ENCODE results near the gene TEP1. TPM values are rescaled to one million over a fixed set of nuclear protein-coding genes. Genes with fewer than 3 reads are reported as not detected.
A peak's percentile ranks its signal among the peaks of the same experiment; 100 is the strongest.

TEP1 gene
- total and polyA plus RNA-seq, 2 of the 13 experiments (the other 11 are each of a cell fraction or from before 2014, with no cell fraction given) = 11.0 to 12.8 TPM

DNA sequence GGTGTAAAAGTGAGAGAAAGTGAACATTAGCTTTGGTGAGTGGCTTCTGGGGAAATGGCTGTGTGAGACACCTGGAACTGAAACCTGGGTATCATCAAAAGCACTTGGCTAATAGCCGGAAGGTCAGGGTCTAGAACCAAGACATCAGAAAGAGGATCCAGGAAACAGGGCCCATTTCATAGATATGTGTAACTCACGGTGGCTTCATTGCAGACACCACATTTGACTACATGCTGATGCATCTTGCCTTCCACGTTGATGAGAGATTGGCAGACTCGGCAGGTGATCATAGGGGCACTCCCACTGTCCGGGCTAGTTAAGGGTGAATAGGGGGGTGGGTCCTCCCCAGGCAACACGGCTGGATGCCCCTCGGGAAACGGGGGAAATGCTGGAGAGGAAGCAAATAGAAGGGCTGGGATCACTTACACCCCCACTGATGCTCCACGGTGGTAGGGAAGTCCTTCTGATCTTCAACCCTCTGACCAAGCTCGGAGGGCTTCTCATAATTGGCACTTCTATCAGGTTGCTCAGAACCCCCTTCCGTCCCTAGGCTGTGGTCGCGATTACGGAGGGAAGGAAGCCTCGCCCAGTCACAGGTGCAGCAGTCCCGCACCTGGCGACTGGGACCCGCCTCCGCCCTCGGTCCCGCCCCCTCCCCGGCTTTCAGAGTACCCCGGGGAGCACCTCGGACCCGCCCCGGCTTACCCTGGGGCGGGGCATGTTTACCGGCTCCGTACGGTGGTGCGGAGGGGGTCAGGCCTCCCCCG lies 47.3 kb upstream of the TEP1 start (continued):
- TF ChIP-seq, protein P1, sequence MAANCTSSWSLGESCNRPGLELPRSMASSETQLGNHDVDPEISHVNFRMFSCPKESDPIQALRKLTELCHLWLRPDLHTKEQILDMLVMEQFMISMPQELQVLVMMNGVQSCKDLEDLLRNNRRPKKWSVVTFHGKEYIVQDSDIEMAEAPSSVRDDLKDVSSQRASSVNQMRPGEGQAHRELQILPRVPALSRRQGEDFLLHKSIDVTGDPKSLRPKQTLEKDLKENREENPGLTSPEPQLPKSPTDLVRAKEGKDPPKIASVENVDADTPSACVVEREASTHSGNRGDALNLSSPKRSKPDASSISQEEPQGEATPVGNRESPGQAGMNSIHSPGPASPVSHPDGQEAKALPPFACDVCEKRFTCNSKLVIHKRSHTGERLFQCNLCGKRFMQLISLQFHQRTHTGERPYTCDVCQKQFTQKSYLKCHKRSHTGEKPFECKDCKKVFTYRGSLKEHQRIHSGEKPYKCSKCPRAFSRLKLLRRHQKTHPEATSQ (CRISPR knock-in tag; IDR thresholded peaks at IDR 0.05; ENCODE audit: borderline replicate concordance) = no peak
- TF ChIP-seq, protein P2, sequence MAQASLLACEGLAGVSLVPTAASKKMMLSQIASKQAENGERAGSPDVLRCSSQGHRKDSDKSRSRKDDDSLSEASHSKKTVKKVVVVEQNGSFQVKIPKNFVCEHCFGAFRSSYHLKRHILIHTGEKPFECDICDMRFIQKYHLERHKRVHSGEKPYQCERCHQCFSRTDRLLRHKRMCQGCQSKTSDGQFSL (CRISPR knock-in tag; IDR thresholded peaks at IDR 0.05) = peak; percentile 56; the same call in 1 of the 2 replicates
- TF ChIP-seq KLF12 (CRISPR knock-in tag; IDR thresholded peaks at IDR 0.05; ENCODE audit: borderline replicate concordance) = no peak
- no peak for TF ChIP-seq TRIM24 (CRISPR knock-in tag; IDR thresholded peaks at IDR 0.05)
- TF ChIP-seq U2AF2 (IDR thresholded peaks at IDR 0.05; ENCODE audit: low read depth, low read length) = no peak
- TF ChIP-seq GABPB1 (CRISPR knock-in tag; IDR thresholded peaks at IDR 0.05) = no peak
- no peak for TF ChIP-seq MXI1 (IDR thresholded peaks at IDR 0.05; ENCODE audit: borderline replicate concordance, low read depth, low read length)
- TF ChIP-seq FOXK2 (IDR thresholded peaks at IDR 0.05) = no peak
- 0 out of 2 replicates have a peak, but pooled peaks have one; percentile 2 for TF ChIP-seq ZNF563 (CRISPR knock-in tag; IDR thresholded peaks at IDR 0.05)
- no peak for TF ChIP-seq ZNF3 (CRISPR knock-in tag; IDR thresholded peaks at IDR 0.05)
- TF ChIP-seq, protein P3, sequence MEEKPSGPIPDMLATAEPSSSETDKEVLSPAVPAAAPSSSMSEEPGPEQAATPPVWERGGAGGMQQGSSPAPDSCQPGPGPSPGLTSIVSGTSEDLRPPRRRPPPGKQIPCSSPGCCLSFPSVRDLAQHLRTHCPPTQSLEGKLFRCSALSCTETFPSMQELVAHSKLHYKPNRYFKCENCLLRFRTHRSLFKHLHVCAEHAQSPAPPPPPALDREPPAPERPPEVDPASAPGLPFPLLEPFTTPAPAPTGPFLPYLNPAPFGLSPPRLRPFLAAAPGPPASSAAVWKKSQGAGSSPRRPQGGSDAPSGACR (CRISPR knock-in tag; IDR thresholded peaks at IDR 0.05) = 0 out of 2 replicates have a peak, but pooled peaks have one; percentile 45
- TF ChIP-seq, protein P4, sequence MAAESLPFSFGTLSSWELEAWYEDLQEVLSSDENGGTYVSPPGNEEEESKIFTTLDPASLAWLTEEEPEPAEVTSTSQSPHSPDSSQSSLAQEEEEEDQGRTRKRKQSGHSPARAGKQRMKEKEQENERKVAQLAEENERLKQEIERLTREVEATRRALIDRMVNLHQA (CRISPR knock-in tag; IDR thresholded peaks at IDR 0.05) = no peak
- no peak for TF ChIP-seq ZNF619 (CRISPR knock-in tag; IDR thresholded peaks at IDR 0.05)
- peak; percentile 76; the same call in 1 of the 2 replicates for TF ChIP-seq ZNF232 (CRISPR knock-in tag; IDR thresholded peaks at IDR 0.05; ENCODE audit: borderline replicate concordance)
- no peak for TF ChIP-seq NR3C1 (CRISPR knock-in tag; IDR thresholded peaks at IDR 0.05)
- no peak for TF ChIP-seq ZSCAN31 (CRISPR knock-in tag; IDR thresholded peaks at IDR 0.05; ENCODE audit: low read depth)
- TF ChIP-seq MED1 (CRISPR knock-in tag; IDR thresholded peaks at IDR 0.05) = 0 out of 2 replicates have a peak, but pooled peaks have one; percentile 15
- no peak for TF ChIP-seq ZNF34 (CRISPR knock-in tag; IDR thresholded peaks at IDR 0.05; ENCODE audit: borderline replicate concordance)
- no peak for TF ChIP-seq ASH2L (IDR thresholded peaks at IDR 0.05; ENCODE audit: insufficient read length, low read depth, low read length)
- 0 out of 2 replicates have a peak, but pooled peaks have one; percentile 60 for TF ChIP-seq MTA1 (CRISPR knock-in tag; IDR thresholded peaks at IDR 0.05; ENCODE audit: borderline replicate concordance)
- TF ChIP-seq ZNF224 (CRISPR knock-in tag; IDR thresholded peaks at IDR 0.05) = no peak
- peak in 1 of 2 experiments; percentile 4; a peak in 1 of 4 replicates for TF ChIP-seq POLR2A (IDR thresholded peaks at IDR 0.05; ENCODE audit: insufficient read depth in 1 of 2, low read depth in 2 of 2, low read length in 2 of 2)
- peak; percentile 64; the same call in 1 of the 2 replicates for TF ChIP-seq ZNF703 (CRISPR knock-in tag; IDR thresholded peaks at IDR 0.05; ENCODE audit: borderline replicate concordance)
